ENCODE measurements around the gene UBAC1.

DNA sequence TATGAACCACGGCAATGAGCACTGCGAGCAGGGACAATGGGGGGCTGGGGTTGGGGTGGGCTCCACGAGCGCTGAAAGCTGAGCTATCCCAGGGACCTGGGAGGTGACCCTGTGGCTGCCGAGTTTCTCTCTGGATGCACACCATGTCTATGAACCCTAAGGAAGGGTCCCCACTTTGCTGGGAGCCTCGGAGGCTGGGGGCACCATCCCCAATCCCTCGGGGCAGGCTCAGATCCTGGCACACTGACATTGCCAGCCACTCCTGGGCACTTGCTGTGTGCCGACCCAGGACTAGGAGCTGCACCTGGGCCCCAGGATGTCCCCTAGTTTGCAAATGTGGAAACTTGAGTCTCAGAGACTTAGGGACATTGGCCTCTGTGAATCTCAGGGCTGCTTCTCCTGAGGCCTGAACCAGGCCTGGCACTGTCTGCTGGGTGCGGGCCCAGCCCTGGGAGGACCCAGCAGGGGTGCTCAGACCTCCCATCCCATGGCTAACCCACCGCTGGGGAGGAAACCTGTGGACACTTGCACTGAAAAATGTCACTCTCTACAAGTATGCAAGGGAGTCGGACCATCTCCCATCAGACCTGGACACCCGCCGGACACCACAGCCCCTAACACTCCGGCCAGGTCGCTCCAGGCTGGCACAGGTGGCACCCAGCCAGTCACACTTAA lies 40.8 kb downstream of the UBAC1 start:
- TF ChIP-seq, protein P1, sequence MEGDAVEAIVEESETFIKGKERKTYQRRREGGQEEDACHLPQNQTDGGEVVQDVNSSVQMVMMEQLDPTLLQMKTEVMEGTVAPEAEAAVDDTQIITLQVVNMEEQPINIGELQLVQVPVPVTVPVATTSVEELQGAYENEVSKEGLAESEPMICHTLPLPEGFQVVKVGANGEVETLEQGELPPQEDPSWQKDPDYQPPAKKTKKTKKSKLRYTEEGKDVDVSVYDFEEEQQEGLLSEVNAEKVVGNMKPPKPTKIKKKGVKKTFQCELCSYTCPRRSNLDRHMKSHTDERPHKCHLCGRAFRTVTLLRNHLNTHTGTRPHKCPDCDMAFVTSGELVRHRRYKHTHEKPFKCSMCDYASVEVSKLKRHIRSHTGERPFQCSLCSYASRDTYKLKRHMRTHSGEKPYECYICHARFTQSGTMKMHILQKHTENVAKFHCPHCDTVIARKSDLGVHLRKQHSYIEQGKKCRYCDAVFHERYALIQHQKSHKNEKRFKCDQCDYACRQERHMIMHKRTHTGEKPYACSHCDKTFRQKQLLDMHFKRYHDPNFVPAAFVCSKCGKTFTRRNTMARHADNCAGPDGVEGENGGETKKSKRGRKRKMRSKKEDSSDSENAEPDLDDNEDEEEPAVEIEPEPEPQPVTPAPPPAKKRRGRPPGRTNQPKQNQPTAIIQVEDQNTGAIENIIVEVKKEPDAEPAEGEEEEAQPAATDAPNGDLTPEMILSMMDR (IDR thresholded peaks at IDR 0.05; ENCODE audit: low read depth, low read length, missing input control): no peak
- TF ChIP-seq, protein P2, sequence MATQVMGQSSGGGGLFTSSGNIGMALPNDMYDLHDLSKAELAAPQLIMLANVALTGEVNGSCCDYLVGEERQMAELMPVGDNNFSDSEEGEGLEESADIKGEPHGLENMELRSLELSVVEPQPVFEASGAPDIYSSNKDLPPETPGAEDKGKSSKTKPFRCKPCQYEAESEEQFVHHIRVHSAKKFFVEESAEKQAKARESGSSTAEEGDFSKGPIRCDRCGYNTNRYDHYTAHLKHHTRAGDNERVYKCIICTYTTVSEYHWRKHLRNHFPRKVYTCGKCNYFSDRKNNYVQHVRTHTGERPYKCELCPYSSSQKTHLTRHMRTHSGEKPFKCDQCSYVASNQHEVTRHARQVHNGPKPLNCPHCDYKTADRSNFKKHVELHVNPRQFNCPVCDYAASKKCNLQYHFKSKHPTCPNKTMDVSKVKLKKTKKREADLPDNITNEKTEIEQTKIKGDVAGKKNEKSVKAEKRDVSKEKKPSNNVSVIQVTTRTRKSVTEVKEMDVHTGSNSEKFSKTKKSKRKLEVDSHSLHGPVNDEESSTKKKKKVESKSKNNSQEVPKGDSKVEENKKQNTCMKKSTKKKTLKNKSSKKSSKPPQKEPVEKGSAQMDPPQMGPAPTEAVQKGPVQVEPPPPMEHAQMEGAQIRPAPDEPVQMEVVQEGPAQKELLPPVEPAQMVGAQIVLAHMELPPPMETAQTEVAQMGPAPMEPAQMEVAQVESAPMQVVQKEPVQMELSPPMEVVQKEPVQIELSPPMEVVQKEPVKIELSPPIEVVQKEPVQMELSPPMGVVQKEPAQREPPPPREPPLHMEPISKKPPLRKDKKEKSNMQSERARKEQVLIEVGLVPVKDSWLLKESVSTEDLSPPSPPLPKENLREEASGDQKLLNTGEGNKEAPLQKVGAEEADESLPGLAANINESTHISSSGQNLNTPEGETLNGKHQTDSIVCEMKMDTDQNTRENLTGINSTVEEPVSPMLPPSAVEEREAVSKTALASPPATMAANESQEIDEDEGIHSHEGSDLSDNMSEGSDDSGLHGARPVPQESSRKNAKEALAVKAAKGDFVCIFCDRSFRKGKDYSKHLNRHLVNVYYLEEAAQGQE (IDR thresholded peaks at IDR 0.05): no peak
- TF ChIP-seq, protein P3, sequence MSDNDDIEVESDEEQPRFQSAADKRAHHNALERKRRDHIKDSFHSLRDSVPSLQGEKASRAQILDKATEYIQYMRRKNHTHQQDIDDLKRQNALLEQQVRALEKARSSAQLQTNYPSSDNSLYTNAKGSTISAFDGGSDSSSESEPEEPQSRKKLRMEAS (IDR thresholded peaks at IDR 0.05): no peak
- TF ChIP-seq TAF1 (conservative IDR thresholded peaks at IDR 0.05) (no peak), SP1 (IDR thresholded peaks at IDR 0.05) (no peak), FOXA1 (IDR thresholded peaks at IDR 0.05) (no peak), GABPA (IDR thresholded peaks at IDR 0.05 in 1 of 2, conservative IDR thresholded peaks at IDR 0.05 in 1 of 2) (no peak), YY1 (IDR thresholded peaks at IDR 0.05) (no peak)

Data from liver (tissue), 3 donors.